GM18861 (cell line): ENCODE measurements around the gene OBSCN.

Source experiments
- ATAC-seq: cut with Tn5 transposase; IDR thresholded peaks from one replicate; pipeline ENCODE4 v1.9.1; 2021; ENCODE audit not compliant: unreplicated experiment

The OBSCN gene

GRCh38 chr1:228428412-228428811 is 220.6 kb downstream of the OBSCN start:
- no peak for ATAC-seq
